H1 (cell line): Measurements from ENCODE around the gene DAZL. TPM values are rescaled to one million over a fixed set of nuclear protein-coding genes. Genes with fewer than 3 reads are reported as not detected.

ENCODE experiments used
- CHD2 ChIP-seq: IDR thresholded peaks from 2 replicates; pipeline ENCODE4 v1.6.1; 2012; ENCODE audit warnings: low read length, improper control_type of control experiment
- MAFK ChIP-seq: IDR thresholded peaks from 2 replicates; pipeline ENCODE4 v1.6.1; 2012; ENCODE audit warnings: low read depth, mild to moderate bottlenecking, improper control_type of control experiment, low read length
- NRF1 ChIP-seq: IDR thresholded peaks from 2 replicates; pipeline ENCODE4 v1.6.1; 2011; ENCODE audit warnings: mild to moderate bottlenecking, low read depth, low read length, improper control_type of control experiment
- POLR2A ChIP-seq, 2 experiments: IDR thresholded peaks; 1 replicate in 1 of 2; 2 replicates in 1 of 2; pipeline ENCODE4 v1.6.1; 2011; ENCODE audit warnings: low read depth in 2 of 2, low read length in 2 of 2, mild to moderate bottlenecking in 2 of 2; ENCODE audit errors: control extremely low read depth in 1 of 2
- RNF2 ChIP-seq: fragments of 200-900, 300-1000 bp; sonication (generic); IDR thresholded peaks from 2 replicates; pipeline ENCODE4 v1.7.1; 2016; ENCODE audit warnings: borderline replicate concordance, low read depth, mild to moderate bottlenecking, antibody characterized with exemption, low read length; ENCODE audit not compliant: poor library complexity, severe bottlenecking; ENCODE audit errors: missing control alignments
- polyA plus RNA-seq, 7 experiments: library from polyadenylated mRNA; depleted of rRNA in 3 of 7; stranded (reverse) in 5 of 7; unstranded in 2 of 7; fragments of >200 nt in 5 of 7; fragments of 200-250 nt in 2 of 7; gene quantifications; 1 replicate in 5 of 7; 2 replicates in 1 of 7; 4 replicates in 1 of 7; pipeline versions ENCODE4 v1.2.1 to v1.2.3, GENCODE V29; 2011 to 2013; ENCODE audit warnings: missing spikeins in 2 of 7, mixed read lengths in 2 of 7
- total RNA-seq: library from RNA; stranded (reverse); fragmentation: NEBNext Ultra II Directional; extraction: Animal tissue kit (Norgen Biotek cat#: 25700); gene quantifications from 2 replicates; pipeline ENCODE4 v1.2.1, GENCODE V29; 2021

DAZL gene
- total and polyA plus RNA-seq, 2 of the 8 experiments (the other 6 are each of a cell fraction or from before 2014, with no cell fraction given) = 3.4 to 5.9 TPM

- TF ChIP-seq RNF2 = no peak
- no peak for TF ChIP-seq NRF1
- TF ChIP-seq CHD2 = no peak
- no peak for TF ChIP-seq POLR2A (IDR thresholded peaks at IDR 0.05; ENCODE audit: control extremely low read depth in 1 of 2, low read depth in 2 of 2, low read length in 2 of 2)
- TF ChIP-seq MAFK = no peak
- TF ChIP-seq, all 59 proteins: peak for 0
Observed at GRCh38 chr3:16599694-16600093, 5.5 kb downstream of the DAZL start (continued).
